GM19240 (cell line): Measurements from ENCODE around the gene CEP20.

Experiments used
- DNase-seq: peaks from one replicate; pipeline ENCODE4 v3.0.0; 2011; ENCODE audit warnings: low spot score; ENCODE audit not compliant: insufficient read length

CEP20 gene

DNA sequence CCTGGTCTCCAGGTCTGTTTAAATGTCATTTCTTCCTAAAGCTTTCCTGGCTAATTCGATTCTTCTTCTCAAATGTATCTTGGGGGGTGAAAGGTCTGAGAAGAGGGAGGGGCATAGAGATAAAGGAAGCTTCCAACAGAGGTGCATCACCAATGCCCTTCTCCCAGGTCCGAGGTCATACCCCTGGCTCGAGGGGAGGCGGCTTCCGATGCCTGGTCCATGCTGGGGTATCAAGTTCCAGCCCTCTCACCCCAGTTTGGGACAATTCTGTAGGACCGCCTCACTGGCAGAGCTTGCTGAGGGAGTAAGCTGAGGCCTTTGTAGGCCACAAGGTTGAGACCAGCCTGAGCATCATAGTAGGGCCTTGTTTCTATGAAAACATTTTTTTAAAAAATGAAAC is 10.3 kb upstream of the CEP20 start:
- no peak for DNase-seq

DNA sequence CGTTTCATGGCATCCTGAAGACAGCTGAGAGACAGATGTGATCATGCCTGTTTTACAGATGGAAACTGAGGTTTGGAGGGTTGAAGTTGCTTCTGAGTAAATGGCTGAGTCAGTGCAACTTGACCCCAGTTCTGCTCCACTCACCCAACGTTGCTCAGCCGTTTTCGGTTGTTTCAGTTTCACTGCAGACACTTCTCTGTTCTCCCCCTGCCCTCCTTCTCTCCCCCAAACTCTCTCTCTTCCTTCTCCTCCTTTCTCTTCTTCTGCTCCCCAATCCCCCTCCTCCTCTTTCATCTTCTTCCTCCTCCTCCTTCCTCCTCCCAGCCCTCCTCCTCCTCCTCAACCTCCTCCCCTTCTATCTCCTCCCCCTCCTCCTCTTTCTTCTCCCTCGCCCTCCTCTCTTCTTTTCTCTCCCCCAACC is 9.4 kb upstream of the CEP20 start:
- DNase-seq, result peak; percentile 35

DNA sequence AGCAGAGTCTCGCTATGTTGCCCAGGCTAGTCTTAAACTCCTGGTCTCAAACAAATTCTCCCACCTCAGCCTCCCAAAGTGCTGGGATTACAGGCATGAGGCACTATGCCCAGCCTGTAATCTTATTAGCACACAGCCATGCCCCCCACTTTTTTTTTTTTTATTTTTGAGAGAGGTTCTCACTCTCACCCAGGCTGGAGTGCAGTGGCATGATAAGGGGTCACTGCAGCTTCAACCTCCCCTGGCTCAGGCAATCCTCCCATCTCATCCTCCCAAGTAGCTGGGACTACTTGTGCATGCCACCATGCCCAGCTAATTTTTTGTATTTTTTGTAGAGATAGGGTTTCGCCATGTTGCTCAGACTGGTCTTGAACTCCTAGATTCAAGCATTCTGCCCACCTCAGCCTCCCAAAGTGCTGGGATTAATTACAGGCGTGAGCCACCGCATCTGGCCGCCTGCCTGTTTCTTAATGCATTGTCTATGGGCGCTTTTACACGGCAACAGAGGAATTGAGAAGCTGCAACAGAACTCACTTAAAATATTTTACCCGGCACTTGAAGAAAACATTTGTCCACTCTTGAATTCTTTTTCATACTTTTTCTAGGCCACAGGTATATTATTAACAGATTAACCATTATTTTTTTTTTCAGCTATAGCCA is 8.8 kb upstream of the CEP20 start:
- no peak for DNase-seq

DNA sequence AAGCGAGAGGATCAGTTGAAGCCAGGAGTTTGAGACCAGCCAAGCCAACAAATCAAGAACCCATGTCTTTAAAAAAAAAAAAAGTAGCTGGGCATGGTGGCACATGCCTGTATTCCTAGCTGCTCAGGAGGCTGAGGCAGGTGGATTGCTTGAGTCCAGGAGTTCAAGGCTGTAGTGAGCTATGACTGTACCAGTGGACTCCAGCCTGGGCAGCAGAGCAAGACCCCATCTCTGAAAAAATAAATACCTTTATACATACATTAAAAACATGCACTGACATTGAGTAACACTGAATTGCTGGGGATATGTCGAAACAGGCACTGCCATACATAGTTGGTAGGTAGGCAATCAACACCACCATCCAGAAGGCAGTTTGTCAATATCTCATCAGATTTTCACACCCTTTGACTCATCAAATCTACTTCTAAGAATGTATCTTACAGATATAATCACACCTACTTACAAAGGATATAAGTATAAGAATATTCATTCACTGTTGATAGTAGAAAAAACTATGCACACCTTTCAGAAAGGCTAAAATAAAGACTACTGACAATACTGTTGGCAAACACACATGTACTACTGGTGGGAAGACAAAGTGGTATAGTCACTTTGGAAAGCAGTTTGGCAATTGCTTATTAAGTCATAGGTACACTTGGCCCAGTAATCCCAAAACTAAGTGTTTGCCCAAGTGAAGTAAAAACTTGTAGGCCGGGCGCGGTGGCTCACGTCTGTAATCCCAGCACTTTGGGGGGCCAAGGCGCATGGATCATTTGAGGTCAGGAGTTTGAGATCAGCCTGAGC is 6.4 kb upstream of the CEP20 start:
- DNase-seq, result no peak

DNA sequence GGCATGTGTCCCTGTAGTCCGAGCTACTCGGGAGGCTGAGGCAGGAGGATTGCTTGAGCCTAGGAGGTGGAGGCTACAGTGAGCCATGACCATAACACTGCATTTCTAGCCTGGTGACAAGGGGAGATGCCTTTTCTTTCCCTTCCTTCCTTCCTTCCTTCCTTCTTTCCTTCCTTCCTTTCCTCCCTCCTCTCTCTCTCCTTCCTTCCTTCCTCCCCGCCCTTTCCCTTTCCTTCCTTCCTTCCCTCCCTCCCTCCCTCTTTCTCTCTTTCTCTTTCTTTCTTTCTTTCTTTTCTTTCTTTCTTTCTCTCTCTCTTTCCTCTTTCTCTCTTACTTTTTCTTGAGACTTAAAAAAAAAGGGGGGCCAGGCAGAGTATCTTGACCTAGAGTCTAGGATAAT is 3.1 kb upstream of the CEP20 start:
- no peak for DNase-seq

DNA sequence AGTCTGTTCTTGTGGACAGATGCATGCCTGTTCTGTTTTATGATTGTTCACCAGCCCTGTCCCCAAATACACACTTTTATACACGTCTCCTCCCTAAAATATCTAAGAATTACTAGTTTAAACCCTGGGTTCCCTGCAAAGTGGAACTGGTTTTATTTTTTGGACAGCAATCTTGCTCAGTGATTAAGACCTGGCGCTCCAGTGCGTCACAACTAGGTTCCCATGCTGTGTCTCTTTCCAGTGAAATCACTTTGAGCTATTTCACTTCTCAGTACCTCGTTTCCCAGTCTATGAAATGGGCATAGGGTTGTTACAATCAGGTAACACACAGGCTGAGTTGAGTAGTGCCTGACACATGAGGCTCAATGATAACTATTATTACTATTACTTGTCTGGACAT is 1.1 kb downstream of the CEP20 start:
- no peak for DNase-seq

DNA sequence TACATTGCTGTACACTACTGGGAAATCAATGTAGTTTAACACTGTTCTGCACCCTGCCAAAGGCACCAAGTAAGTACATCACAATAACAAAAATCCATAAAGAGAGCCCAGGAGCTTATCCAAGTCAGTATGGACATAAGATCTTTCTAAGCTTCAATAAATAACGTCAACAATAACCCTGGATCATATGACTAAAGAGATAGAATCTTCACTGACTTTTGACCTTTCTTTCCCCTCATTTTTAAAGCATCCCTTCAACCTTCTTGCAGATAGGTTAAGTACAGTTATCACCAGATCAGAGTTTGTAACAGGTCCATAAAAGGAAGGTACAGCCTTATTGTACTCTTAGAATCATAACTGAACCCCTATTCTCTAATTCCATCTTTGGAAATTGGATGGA is 2.3 kb downstream of the CEP20 start:
- DNase-seq, result no peak

DNA sequence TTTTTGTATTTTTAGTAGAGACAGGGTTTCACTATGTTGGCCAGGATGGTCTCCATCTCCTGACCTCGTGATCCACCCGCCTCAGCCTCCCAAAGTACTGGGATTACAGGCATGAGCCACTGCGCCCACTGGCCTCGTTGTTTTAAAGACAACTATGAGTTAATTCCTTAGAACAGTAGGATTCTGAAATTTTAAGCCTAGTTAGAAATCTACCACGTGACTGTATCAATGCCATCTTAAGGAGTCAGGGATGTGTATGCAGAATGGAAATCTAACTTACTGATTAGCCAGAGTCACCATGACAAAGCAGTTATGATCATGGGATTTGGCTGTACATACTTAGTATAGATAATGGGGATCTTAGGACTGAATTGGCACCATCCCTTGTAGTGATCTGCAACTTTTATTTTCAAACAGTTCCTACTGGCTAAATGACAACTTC is 2.8 kb downstream of the CEP20 start:
- DNase-seq, result no peak

DNA sequence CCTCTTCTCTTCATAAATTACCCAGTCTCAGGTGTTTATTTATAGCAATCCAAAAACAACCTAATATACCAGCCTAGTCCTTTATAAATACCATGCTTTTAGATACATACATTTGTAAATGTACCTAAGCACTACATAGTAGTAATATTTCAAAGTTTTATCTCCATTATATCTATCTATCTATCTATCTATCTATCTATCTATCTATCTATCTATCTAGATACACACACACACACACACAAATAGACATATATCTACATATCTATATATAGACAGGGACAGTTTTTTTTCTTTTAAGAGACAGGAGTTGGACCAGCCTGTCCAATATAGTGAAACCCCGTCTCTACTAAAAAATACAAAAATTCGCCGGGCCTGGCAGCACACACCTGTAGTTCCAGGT is 5.8 kb downstream of the CEP20 start:
- no peak for DNase-seq

DNA sequence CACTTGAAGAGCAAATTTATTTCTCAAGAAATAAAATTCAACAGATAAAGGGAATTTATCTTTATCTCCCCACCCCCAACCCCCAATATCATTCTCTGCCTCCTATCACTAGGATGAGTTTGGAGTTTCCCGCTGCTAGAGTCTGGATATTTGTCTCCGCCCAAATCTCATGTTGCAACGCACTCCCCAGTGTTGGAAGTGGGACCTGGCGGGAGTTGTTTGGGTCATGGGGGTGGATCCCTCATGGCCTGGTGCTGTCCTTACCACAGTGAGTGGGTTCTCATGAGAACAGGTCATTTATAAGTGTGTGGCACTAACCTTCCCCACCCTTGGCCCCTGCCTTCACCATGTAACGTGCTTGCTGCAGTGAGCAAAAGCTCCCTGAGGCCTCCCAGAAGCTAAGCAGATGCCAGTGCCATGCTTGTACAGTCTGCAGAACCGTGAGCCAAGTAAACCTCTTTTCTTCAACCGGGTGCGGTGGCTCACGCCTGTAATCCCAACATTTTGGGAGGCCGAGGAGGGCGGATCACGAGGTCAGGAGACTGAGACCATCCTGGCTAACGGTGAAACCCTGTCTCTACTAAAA is 6.5 kb downstream of the CEP20 start:
- no peak for DNase-seq

DNA sequence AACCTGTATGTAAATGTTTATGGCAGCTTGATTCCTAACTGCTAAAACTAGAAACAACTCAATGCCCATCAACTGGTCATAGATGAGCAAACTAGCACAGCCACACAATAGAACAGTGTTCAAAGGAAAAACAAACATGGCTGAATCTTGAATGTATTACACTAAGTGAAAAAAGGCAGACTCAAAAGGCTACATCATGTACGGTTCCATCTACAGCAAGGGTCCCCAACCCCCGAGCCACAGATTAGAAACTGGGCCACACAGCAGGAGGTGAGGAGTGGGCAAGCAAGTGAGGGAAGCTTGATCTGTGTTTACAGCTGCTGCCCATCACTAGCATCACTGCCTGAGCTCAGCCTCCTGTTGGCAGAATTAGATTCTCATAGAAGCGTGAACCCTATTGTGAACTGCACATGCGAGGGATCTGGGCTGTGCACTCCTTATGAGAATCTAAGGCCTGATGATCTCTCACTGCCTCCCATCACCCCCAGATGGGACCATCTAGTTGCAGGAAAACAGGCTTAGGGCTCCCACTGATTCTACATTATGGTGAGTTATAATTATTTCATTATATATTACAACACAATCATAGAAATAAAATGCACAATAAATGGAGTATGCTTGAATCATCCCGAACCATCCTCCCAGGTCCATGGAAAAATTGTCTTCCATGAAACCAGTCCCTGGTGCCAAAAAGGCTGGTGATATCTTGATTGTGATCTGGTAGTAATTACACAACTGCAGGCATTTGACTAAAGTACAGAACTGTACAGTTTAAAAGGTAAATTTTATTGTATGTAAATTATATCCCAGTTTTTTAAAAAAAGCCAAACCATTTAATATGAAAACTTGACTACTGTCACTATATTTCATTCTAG is 7.7 kb downstream of the CEP20 start:
- DNase-seq, result no peak

DNA sequence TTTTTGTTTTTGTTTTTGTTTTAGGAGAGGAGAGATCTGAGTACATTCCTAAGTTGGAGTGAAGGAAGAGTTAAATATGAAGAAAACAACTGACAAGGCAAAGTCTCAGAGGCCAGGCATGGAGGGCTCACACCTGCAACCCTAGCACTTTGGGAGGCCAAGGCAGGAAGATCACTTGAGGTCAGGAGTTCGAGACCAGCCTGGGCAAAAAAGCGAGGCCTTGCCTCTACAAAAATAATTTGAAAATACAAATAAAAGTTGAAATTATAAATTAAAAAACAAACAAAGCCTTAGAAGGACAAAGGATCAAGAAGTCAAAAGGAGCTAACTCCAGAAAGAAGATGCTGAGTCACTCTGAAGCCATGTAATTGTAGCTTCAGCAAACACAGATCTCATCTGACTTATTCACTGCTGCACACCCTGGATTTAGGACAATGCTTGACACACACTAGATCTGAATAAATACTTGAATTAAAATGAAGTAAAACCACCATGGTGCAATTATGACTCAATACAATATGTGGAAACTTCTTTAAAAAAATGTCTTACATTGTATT is 9.1 kb downstream of the CEP20 start:
- no peak for DNase-seq

DNA sequence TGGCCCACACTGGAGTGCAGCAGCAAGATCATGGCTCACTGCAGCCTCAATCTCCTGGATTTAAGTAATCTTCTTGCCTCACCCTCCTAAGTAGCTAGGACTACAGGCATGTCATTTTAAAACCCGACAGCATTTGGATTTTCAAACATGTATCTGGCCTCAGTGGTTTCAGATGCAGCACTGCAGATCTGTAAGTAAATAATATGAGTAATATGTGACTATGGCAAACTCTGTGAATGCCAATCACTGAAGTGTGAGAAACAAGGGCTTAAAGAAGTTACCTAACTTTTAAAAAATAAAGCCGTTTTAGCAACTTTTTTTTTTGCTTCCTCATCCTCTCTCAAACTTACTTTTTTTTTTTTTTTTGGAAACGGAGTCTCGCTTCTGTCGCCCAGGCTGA is 11.9 kb downstream of the CEP20 start:
- no peak for DNase-seq

DNA sequence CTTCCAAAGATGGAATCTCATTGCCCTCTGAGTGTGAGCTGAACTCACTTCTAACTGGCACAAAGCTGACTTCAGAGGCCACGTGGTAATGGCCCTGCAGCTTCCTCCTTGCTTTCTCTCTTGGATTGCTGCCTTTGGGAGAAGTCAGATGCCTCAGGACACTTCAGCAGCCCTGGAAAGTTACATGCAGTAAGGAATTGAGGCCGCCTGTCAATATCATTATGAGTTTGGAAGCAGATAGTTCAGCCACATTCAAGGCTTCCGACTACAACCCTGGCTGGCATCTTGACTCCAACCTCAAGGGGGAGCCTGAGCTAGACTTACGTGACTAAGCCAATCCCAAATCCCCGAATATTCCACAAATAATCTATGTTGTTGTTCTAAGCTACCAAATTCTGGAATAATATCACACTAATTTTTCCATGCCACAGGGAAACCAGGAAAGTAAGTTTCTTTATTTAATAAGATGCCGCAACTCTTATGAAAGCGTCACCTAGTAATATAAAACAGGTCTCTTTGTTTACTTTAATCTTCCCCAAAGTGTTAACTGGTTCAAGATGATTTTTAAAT is 13.6 kb downstream of the CEP20 start:
- DNase-seq, result no peak

DNA sequence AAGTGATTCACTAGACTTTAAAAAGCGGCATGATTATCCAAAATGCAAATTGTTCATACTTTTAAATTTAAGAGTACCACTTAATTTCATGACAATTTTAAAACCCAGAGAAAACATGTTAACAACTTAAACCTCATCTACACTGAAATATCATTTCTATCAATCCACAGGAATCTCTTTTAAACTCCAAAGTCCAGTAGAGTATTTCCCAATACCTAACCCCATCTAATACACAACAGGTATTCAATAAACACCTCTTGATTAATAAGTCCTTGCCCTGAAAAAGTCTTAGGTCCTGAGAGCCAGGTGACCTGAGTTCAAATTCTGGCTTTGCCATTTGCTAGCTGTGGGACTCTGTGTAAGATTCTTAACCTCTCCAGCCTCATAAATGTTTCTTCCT is 14.7 kb downstream of the CEP20 start:
- no peak for DNase-seq

DNA sequence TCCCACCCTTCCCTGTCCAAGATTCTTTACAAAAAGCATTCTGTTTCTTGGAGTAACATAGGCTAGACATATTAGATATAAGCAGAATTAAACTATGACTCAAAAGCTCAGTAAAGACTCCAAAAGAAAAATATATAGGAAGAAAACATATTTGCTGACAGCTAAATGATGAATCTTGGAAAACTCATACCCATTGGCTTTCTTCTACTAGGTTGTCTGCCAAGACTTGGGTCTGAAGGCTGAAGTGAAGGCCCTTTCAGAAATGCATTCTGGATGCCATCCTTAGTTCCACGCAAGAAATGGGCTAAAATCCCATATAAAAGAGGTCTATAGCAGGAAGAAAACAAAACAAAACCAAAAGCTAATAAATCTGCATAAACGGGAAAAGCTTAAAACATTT is 15.1 kb downstream of the CEP20 start:
- no peak for DNase-seq

DNA sequence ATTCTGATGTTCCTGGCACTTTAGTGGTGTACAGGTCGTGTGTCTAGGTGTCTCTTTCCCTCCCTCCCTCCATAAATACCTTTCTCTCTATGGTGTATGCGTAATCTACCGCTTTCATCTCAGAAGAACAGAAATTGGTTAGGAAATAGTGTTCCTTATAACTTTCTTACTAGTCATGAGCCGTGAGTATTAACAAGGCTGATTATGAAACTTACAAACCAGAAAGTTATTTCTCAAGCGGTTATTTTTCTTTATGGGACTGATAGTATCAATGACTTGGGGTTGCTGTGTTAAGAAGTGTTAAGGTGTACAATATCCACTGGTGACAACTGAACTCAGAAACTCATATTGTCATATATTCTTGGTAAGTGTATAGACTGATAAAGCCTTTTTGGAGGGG is 18.4 kb downstream of the CEP20 start:
- DNase-seq, result no peak

DNA sequence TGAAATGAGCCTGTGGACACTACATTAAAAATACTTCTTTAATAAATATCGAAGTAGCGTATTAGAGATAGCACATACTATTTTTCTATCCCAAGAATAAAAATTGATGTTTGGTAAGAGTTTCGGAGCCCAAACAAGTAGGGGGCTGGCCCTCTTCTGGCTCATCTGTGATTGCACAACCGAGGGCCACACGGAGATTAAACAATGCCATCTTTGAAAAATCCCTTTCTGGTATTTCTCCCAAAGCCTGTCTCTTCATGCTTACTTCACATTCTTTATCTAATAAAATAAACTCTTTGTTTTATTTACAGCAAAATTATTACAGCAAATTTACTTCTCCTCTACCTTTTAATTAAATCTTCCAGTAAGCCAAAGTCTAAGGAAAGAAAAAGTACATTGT is 22.0 kb downstream of the CEP20 start:
- DNase-seq, result no peak

DNA sequence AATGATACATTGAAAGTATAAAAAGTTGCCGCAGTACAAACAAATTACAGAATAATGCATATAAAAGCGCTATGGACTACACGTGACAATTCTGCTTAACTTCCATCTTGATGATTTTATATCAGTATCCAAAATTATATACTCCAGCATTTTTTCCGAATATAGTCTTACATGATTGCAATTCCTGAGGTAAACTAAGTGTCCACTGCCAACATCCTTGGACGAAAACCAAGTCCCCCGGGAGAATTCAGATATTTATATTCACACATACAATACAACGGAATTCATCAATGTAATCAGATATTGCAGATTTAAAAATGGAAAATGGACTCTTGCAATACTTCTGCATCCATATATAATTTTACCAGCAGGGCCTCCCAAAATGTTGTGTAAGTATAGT is 22.7 kb downstream of the CEP20 start:
- no peak for DNase-seq

DNA sequence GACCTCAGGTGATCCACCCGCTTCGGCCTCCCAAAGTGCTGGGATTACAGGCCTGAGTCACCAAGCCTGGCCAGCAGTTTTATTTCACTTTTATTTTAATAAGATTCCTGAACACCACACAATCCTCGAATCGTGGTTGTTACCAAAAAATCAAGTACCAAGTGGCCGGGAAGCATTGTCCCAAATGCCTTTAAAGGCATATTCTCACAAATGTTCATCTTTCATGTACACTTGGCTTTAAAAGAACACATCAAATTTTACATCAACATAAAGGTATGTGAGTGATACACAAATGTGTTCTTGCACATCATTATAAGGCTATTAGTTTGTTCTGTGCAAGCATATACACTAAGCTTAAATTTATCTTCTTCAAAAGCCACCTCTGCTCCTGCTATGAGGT is 23.5 kb downstream of the CEP20 start:
- no peak for DNase-seq

DNA sequence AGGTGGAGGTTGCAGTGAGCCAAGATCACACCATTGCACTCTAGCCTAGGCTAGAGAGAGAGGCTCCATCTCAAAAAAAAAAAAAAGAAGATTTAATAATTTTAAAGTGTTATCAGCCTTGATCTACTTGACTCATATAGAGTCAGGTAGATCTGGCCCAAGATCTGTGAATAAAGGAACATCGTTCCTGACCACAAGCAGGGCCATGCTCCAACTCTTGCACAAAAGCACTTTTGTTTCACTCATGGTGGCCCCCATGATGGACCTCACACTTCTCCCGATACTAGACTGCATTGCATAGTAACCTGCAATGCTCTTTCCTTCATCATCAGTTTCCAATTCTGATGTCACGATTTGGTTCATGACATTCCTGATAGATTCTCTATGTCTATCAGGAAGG is 26.4 kb downstream of the CEP20 start:
- DNase-seq, result no peak
